ENCODE results near the gene OR2V2.
A peak's percentile ranks its signal among the peaks of the same experiment; 100 is the strongest.

Gene OR2V2

GRCh38 chr5:181205761-181206649 lies 58.6 kb downstream of the OR2V2 start:
- H3K27ac Mint-ChIP-seq = peak overlapping the region; percentile 95
- H3K4me1 Mint-ChIP-seq (ENCODE audit: low read depth) = peaks cover 32% of the 10 kb centered on the region
- peak overlapping the region; percentile 92 for H3K4me3 Mint-ChIP-seq
- peaks cover 6% of the 10 kb centered on the region for H3K9me3 Mint-ChIP-seq
- H3K27me3 Mint-ChIP-seq (ENCODE audit: low read depth) = peaks cover 45% of the 10 kb centered on the region
- peaks cover 9% of the 10 kb centered on the region for H3K36me3 Mint-ChIP-seq (ENCODE audit: low read depth)

- Mint-ChIP-seq H3K9me3 (peaks cover 6% of the 10 kb centered on the region), H3K27ac (peak overlapping the region; percentile 95), H3K36me3 (ENCODE audit: low read depth) (peaks cover 9% of the 10 kb centered on the region), H3K27me3 (ENCODE audit: low read depth) (peaks cover 37% of the 10 kb centered on the region), H3K4me1 (ENCODE audit: low read depth) (peaks cover 34% of the 10 kb centered on the region), H3K4me3 (peak overlapping the region; percentile 92)
These were observed 60.0 kb downstream of the OR2V2 start for GRCh38 chr5:181207214-181207959.

GRCh38 chr5:181207960-181208253 lies 60.5 kb downstream of the OR2V2 start:
- Mint-ChIP-seq H3K9me3 (peaks cover 6% of the 10 kb centered on the region), H3K4me1 (ENCODE audit: low read depth) (peaks cover 34% of the 10 kb centered on the region), H3K27me3 (ENCODE audit: low read depth) (peaks cover 37% of the 10 kb centered on the region), H3K27ac (peak overlapping the region; percentile 95), H3K36me3 (ENCODE audit: low read depth) (peaks cover 9% of the 10 kb centered on the region), H3K4me3 (peak overlapping the region; percentile 92)
